Measurements from ENCODE around the gene C16orf74. TPM values are rescaled to one million over a fixed set of nuclear protein-coding genes. Genes with fewer than 3 reads are reported as not detected.

C16orf74 gene
- total and polyA plus RNA-seq, 2 of the 8 experiments (the other 6 are each of a cell fraction or from before 2014, with no cell fraction given), result 7.3 to 9.3 TPM

GRCh38 chr16:85749771-85750145 lies 1.1 kb downstream of the C16orf74 start (continued):
- TF ChIP-seq CTBP2 (IDR thresholded peaks at IDR 0.05; ENCODE audit: borderline replicate concordance, insufficient read depth, insufficient read length, low read length) (no peak), KDM5A (IDR thresholded peaks at IDR 0.05; ENCODE audit: low read length) (no peak), GABPA (IDR thresholded peaks at IDR 0.05; ENCODE audit: borderline replicate concordance, insufficient read depth, low read length) (no peak), CTCF (IDR thresholded peaks at IDR 0.05; ENCODE audit: control extremely low read depth in 1 of 3, insufficient read depth in 1 of 3, low read depth in 1 of 3, low read length in 3 of 3) (no peak)
